Measurements from ENCODE around the gene MORC3.
"Not testable (repeated sequence)": the region's sequence is repeated elsewhere in the genome, so short reads cannot be mapped to it uniquely, and the experiment has no call there.

MORC3 gene

GRCh38 chr21:36322083-36322424, 2.1 kb downstream of the MORC3 start:
- Histone ChIP-seq H3K9me3 (ENCODE audit: control insufficient read depth in 2 of 2, low read length in 2 of 2) (no peaks in the 10 kb centered on the region), H3K9ac (ENCODE audit: low read depth in 1 of 2, low read length in 2 of 2) (peak overlapping the region; percentile 90 to 91), H3K36me3 (ENCODE audit: control insufficient read depth in 2 of 2, insufficient read depth in 2 of 2, low read length in 2 of 2) (peaks cover 3 to 4% of the 10 kb centered on the region in 2 donors), H3K27ac (ENCODE audit: low read depth in 2 of 2, low read length in 2 of 2) (peak overlapping the region; percentile 97 to 98), H3K27me3 (ENCODE audit: control insufficient read depth in 2 of 2, insufficient read depth in 2 of 2, low read length in 2 of 2) (no peaks in the 10 kb centered on the region), H3K4me3 (ENCODE audit: low read length in 2 of 2) (peak overlapping the region; percentile 48 to 95), H3K4me1 (ENCODE audit: control insufficient read depth in 2 of 2, insufficient read depth in 2 of 2, low read length in 2 of 2) (peaks cover 12 to 17% of the 10 kb centered on the region in 2 donors)

GRCh38 chr21:36323032-36323431, 3.0 kb downstream of the MORC3 start:
- Histone ChIP-seq H3K4me3 (ENCODE audit: low read length in 2 of 2) (no peak overlapping the region), H3K27me3 (ENCODE audit: control insufficient read depth in 2 of 2, insufficient read depth in 2 of 2, low read length in 2 of 2) (no peaks in the 10 kb centered on the region), H3K9me3 (ENCODE audit: control insufficient read depth in 2 of 2, low read length in 2 of 2) (no peaks in the 10 kb centered on the region), H3K9ac (ENCODE audit: low read depth in 1 of 2, low read length in 2 of 2) (no peak overlapping the region), H3K36me3 (ENCODE audit: control insufficient read depth in 2 of 2, insufficient read depth in 2 of 2, low read length in 2 of 2) (peaks cover 3 to 4% of the 10 kb centered on the region in 2 donors), H3K27ac (ENCODE audit: low read depth in 2 of 2, low read length in 2 of 2) (no peak overlapping the region), H3K4me1 (ENCODE audit: control insufficient read depth in 2 of 2, insufficient read depth in 2 of 2, low read length in 2 of 2) (peaks cover 12 to 17% of the 10 kb centered on the region in 2 donors)

- Histone ChIP-seq H3K27ac (ENCODE audit: low read depth in 2 of 2, low read length in 2 of 2) (no peak overlapping the region), H3K9ac (ENCODE audit: low read depth in 1 of 2, low read length in 2 of 2) (no peak overlapping the region), H3K4me3 (ENCODE audit: low read length in 2 of 2) (no peak overlapping the region), H3K9me3 (ENCODE audit: control insufficient read depth in 2 of 2, low read length in 2 of 2) (no peaks in the 10 kb centered on the region), H3K4me1 (ENCODE audit: control insufficient read depth in 2 of 2, insufficient read depth in 2 of 2, low read length in 2 of 2) (peaks cover 17 to 19% of the 10 kb centered on the region in 2 donors), H3K27me3 (ENCODE audit: control insufficient read depth in 2 of 2, insufficient read depth in 2 of 2, low read length in 2 of 2) (no peaks in the 10 kb centered on the region), H3K36me3 (ENCODE audit: control insufficient read depth in 2 of 2, insufficient read depth in 2 of 2, low read length in 2 of 2) (peaks cover 4 to 6% of the 10 kb centered on the region in 2 donors)
Observed at GRCh38 chr21:36325373-36326010, 5.5 kb downstream of the MORC3 start.

- Histone ChIP-seq H3K4me3 (ENCODE audit: low read length in 2 of 2) (no peak overlapping the region), H3K9ac (ENCODE audit: low read depth in 1 of 2, low read length in 2 of 2) (no peak overlapping the region), H3K4me1 (ENCODE audit: control insufficient read depth in 2 of 2, insufficient read depth in 2 of 2, low read length in 2 of 2) (peaks cover 0 to 16% of the 10 kb centered on the region in 2 donors), H3K9me3 (ENCODE audit: control insufficient read depth in 2 of 2, low read length in 2 of 2) (no peaks in the 10 kb centered on the region), H3K27me3 (ENCODE audit: control insufficient read depth in 2 of 2, insufficient read depth in 2 of 2, low read length in 2 of 2) (no peaks in the 10 kb centered on the region), H3K36me3 (ENCODE audit: control insufficient read depth in 2 of 2, insufficient read depth in 2 of 2, low read length in 2 of 2) (peaks cover 7 to 17% of the 10 kb centered on the region in 2 donors), H3K27ac (ENCODE audit: low read depth in 2 of 2, low read length in 2 of 2) (peak overlapping the region in 1 of 2 donors; percentile 1)
Observed at GRCh38 chr21:36330904-36331303, 10.9 kb downstream of the MORC3 start.

- Histone ChIP-seq H3K9ac (ENCODE audit: low read depth in 1 of 2, low read length in 2 of 2) (no peak overlapping the region), H3K4me3 (ENCODE audit: low read length in 2 of 2) (no peak overlapping the region), H3K9me3 (ENCODE audit: control insufficient read depth in 2 of 2, low read length in 2 of 2) (no peaks in the 10 kb centered on the region), H3K27me3 (ENCODE audit: control insufficient read depth in 2 of 2, insufficient read depth in 2 of 2, low read length in 2 of 2) (no peaks in the 10 kb centered on the region), H3K27ac (ENCODE audit: low read depth in 2 of 2, low read length in 2 of 2) (no peak overlapping the region), H3K36me3 (ENCODE audit: control insufficient read depth in 2 of 2, insufficient read depth in 2 of 2, low read length in 2 of 2) (peaks cover 49 to 62% of the 10 kb centered on the region in 2 donors), H3K4me1 (ENCODE audit: control insufficient read depth in 2 of 2, insufficient read depth in 2 of 2, low read length in 2 of 2) (peaks cover 0 to 6% of the 10 kb centered on the region in 2 donors)
Observed at GRCh38 chr21:36337099-36337509, 17.1 kb downstream of the MORC3 start.

- no peak overlapping the region for H3K4me3 ChIP-seq (ENCODE audit: low read length in 2 of 2)
- no peak overlapping the region for H3K27ac ChIP-seq (ENCODE audit: low read depth in 2 of 2, low read length in 2 of 2)
- H3K27me3 ChIP-seq (ENCODE audit: control insufficient read depth in 2 of 2, insufficient read depth in 2 of 2, low read length in 2 of 2), result no peaks in the 10 kb centered on the region
- H3K36me3 ChIP-seq (ENCODE audit: control insufficient read depth in 2 of 2, insufficient read depth in 2 of 2, low read length in 2 of 2), result peaks cover 58 to 65% of the 10 kb centered on the region in 2 donors
- no peaks in the 10 kb centered on the region for H3K9me3 ChIP-seq (ENCODE audit: control insufficient read depth in 2 of 2, low read length in 2 of 2)
- H3K4me1 ChIP-seq (ENCODE audit: control insufficient read depth in 2 of 2, insufficient read depth in 2 of 2, low read length in 2 of 2), result no peaks in the 10 kb centered on the region
- H3K9ac ChIP-seq (ENCODE audit: low read depth in 1 of 2, low read length in 2 of 2), result no peak overlapping the region
Observed at GRCh38 chr21:36338975-36339374, 19.0 kb downstream of the MORC3 start.

GRCh38 chr21:36342581-36342980, 22.6 kb downstream of the MORC3 start:
- H3K36me3 ChIP-seq (ENCODE audit: control insufficient read depth in 2 of 2, insufficient read depth in 2 of 2, low read length in 2 of 2), result peaks cover 57 to 76% of the 10 kb centered on the region in 2 donors
- H3K4me1 ChIP-seq (ENCODE audit: control insufficient read depth in 2 of 2, insufficient read depth in 2 of 2, low read length in 2 of 2); H3K4me3 ChIP-seq (ENCODE audit: low read length in 2 of 2); H3K27ac ChIP-seq (ENCODE audit: low read depth in 2 of 2, low read length in 2 of 2); H3K9me3 ChIP-seq (ENCODE audit: control insufficient read depth in 2 of 2, low read length in 2 of 2); H3K27me3 ChIP-seq (ENCODE audit: control insufficient read depth in 2 of 2, insufficient read depth in 2 of 2, low read length in 2 of 2); H3K9ac ChIP-seq (ENCODE audit: low read depth in 1 of 2, low read length in 2 of 2): not testable (repeated sequence)

GRCh38 chr21:36344931-36345330, 24.9 kb downstream of the MORC3 start:
- H3K9me3 ChIP-seq (ENCODE audit: control insufficient read depth in 2 of 2, low read length in 2 of 2), result no peaks in the 10 kb centered on the region
- no peaks in the 10 kb centered on the region for H3K27me3 ChIP-seq (ENCODE audit: control insufficient read depth in 2 of 2, insufficient read depth in 2 of 2, low read length in 2 of 2)
- H3K27ac ChIP-seq (ENCODE audit: low read depth in 2 of 2, low read length in 2 of 2), result no peak overlapping the region
- H3K36me3 ChIP-seq (ENCODE audit: control insufficient read depth in 2 of 2, insufficient read depth in 2 of 2, low read length in 2 of 2), result peaks cover 54 to 72% of the 10 kb centered on the region in 2 donors
- H3K4me1 ChIP-seq (ENCODE audit: control insufficient read depth in 2 of 2, insufficient read depth in 2 of 2, low read length in 2 of 2), result no peaks in the 10 kb centered on the region
- H3K9ac ChIP-seq (ENCODE audit: low read depth in 1 of 2, low read length in 2 of 2), result no peak overlapping the region
- no peak overlapping the region for H3K4me3 ChIP-seq (ENCODE audit: low read length in 2 of 2)

- no peak overlapping the region for H3K9ac ChIP-seq (ENCODE audit: low read depth in 1 of 2, low read length in 2 of 2)
- peaks cover 40 to 64% of the 10 kb centered on the region in 2 donors for H3K36me3 ChIP-seq (ENCODE audit: control insufficient read depth in 2 of 2, insufficient read depth in 2 of 2, low read length in 2 of 2)
- no peaks in the 10 kb centered on the region for H3K4me1 ChIP-seq (ENCODE audit: control insufficient read depth in 2 of 2, insufficient read depth in 2 of 2, low read length in 2 of 2)
- H3K27me3 ChIP-seq (ENCODE audit: control insufficient read depth in 2 of 2, insufficient read depth in 2 of 2, low read length in 2 of 2), result no peaks in the 10 kb centered on the region
- no peak overlapping the region for H3K4me3 ChIP-seq (ENCODE audit: low read length in 2 of 2)
- H3K27ac ChIP-seq (ENCODE audit: low read depth in 2 of 2, low read length in 2 of 2), result no peak overlapping the region
- no peaks in the 10 kb centered on the region for H3K9me3 ChIP-seq (ENCODE audit: control insufficient read depth in 2 of 2, low read length in 2 of 2)
Observed at GRCh38 chr21:36347278-36347961, 27.4 kb downstream of the MORC3 start.

- H3K36me3 ChIP-seq (ENCODE audit: control insufficient read depth in 2 of 2, insufficient read depth in 2 of 2, low read length in 2 of 2), result peaks cover 40 to 67% of the 10 kb centered on the region in 2 donors
- no peak overlapping the region for H3K4me3 ChIP-seq (ENCODE audit: low read length in 2 of 2)
Observed at GRCh38 chr21:36347962-36348328, 27.9 kb downstream of the MORC3 start.

More at GRCh38 chr21:36347962-36348328, 27.9 kb downstream of the MORC3 start:
- Histone ChIP-seq H3K4me1 (ENCODE audit: control insufficient read depth in 2 of 2, insufficient read depth in 2 of 2, low read length in 2 of 2) (no peaks in the 10 kb centered on the region), H3K27ac (ENCODE audit: low read depth in 2 of 2, low read length in 2 of 2) (no peak overlapping the region), H3K27me3 (ENCODE audit: control insufficient read depth in 2 of 2, insufficient read depth in 2 of 2, low read length in 2 of 2) (no peaks in the 10 kb centered on the region), H3K9me3 (ENCODE audit: control insufficient read depth in 2 of 2, low read length in 2 of 2) (no peaks in the 10 kb centered on the region), H3K9ac (ENCODE audit: low read depth in 1 of 2, low read length in 2 of 2) (no peak overlapping the region)

Data from mucosa of rectum (tissue), 2 donors.